H9 (cell line): ENCODE data around the gene MEF2C. TPM values are rescaled to one million over a fixed set of nuclear protein-coding genes. Genes with fewer than 3 reads are reported as not detected.

Experiments
- DNase-seq: peaks from one replicate; pipeline ENCODE4 v3.0.0-alpha.2; 2017
- H2AFZ ChIP-seq: one replicate; pipeline ENCODE4 v1.6.1; 2013; ENCODE audit warnings: mild to moderate bottlenecking, low read length, control low read depth, moderate library complexity
- H2AK5ac ChIP-seq: 2 replicates; pipeline ENCODE4 v1.6.1; 2013; ENCODE audit warnings: low read length, control low read depth, mixed read lengths; ENCODE audit not compliant: insufficient read length
- H2BK120ac ChIP-seq: one replicate; pipeline ENCODE4 v1.6.1; 2013; ENCODE audit warnings: low read depth, mild to moderate bottlenecking, low read length, control low read depth, inconsistent platforms; ENCODE audit not compliant: poor library complexity, severe bottlenecking
- H2BK12ac ChIP-seq: 2 replicates; pipeline ENCODE4 v1.6.1; 2013; ENCODE audit warnings: low read length, control low read depth, mixed read lengths, low read depth; ENCODE audit not compliant: insufficient read length
- H2BK15ac ChIP-seq: 2 replicates; pipeline ENCODE4 v1.6.1; 2013; ENCODE audit warnings: low read depth, low read length, control low read depth
- H2BK20ac ChIP-seq: one replicate; pipeline ENCODE4 v1.6.1; 2013; ENCODE audit warnings: low read depth, mild to moderate bottlenecking, low read length, control low read depth, inconsistent platforms; ENCODE audit not compliant: poor library complexity, severe bottlenecking
- H2BK5ac ChIP-seq: 2 replicates; pipeline ENCODE4 v1.6.1; 2013; ENCODE audit warnings: low read length, control low read depth, mixed read lengths; ENCODE audit not compliant: insufficient read length
- H3K14ac ChIP-seq: 2 replicates; pipeline ENCODE4 v1.6.1; 2013; ENCODE audit warnings: low read length, control low read depth; ENCODE audit not compliant: insufficient read depth
- H3K18ac ChIP-seq: 2 replicates; pipeline ENCODE4 v1.6.1; 2013; ENCODE audit warnings: low read depth, mild to moderate bottlenecking, mixed read lengths, low read length, control low read depth; ENCODE audit not compliant: insufficient read length
- H3K23ac ChIP-seq: 2 replicates; pipeline ENCODE4 v1.6.1; 2013; ENCODE audit warnings: low read length, control low read depth, mixed read lengths, low read depth; ENCODE audit not compliant: insufficient read length
- H3K23me2 ChIP-seq: 2 replicates; pipeline ENCODE4 v1.6.1; 2013; ENCODE audit warnings: low read depth, mild to moderate bottlenecking, mixed read lengths, low read length, control low read depth; ENCODE audit not compliant: insufficient read length, poor library complexity, severe bottlenecking
- H3K27ac ChIP-seq: 2 replicates; pipeline ENCODE4 v1.5.1; 2013; ENCODE audit warnings: low read length, control low read depth, mixed read lengths, low read depth; ENCODE audit not compliant: insufficient read length
- H3K27me3 ChIP-seq: 2 replicates; pipeline ENCODE4 v1.6.1; 2013; ENCODE audit warnings: low read length, control low read depth, inconsistent platforms; ENCODE audit not compliant: insufficient read depth
- H3K4ac ChIP-seq: 2 replicates; pipeline ENCODE4 v1.6.1; 2013; ENCODE audit warnings: low read depth, mild to moderate bottlenecking, control low read depth, inconsistent platforms, low read length, moderate library complexity
- H3K4me1 ChIP-seq: 2 replicates; pipeline ENCODE4 v1.6.1; 2013; ENCODE audit warnings: low read length, control low read depth, inconsistent platforms; ENCODE audit not compliant: insufficient read depth
- H3K4me2 ChIP-seq: 2 replicates; pipeline ENCODE4 v1.6.1; 2013; ENCODE audit warnings: low read length, control low read depth, mixed read lengths; ENCODE audit not compliant: insufficient read length, insufficient read depth
- H3K56ac ChIP-seq: 2 replicates; pipeline ENCODE4 v1.6.1; 2013; ENCODE audit warnings: low read depth, mild to moderate bottlenecking, mixed read lengths, low read length, control low read depth; ENCODE audit not compliant: insufficient read length
- H3K79me1 ChIP-seq: 2 replicates; pipeline ENCODE4 v1.6.1; 2013; ENCODE audit warnings: low read depth, mild to moderate bottlenecking, moderate library complexity, low read length, control low read depth, inconsistent platforms; ENCODE audit not compliant: insufficient read depth, poor library complexity, severe bottlenecking
- H3K79me2 ChIP-seq: 2 replicates; pipeline ENCODE4 v1.6.1; 2013; ENCODE audit warnings: low read length, control low read depth, inconsistent platforms; ENCODE audit not compliant: insufficient read depth
- H3K9ac ChIP-seq: 2 replicates; pipeline ENCODE4 v1.6.1; 2013; ENCODE audit warnings: low read length, control low read depth, mixed read lengths; ENCODE audit not compliant: insufficient read length; ENCODE audit errors: extremely low read depth
- H3K9me3 ChIP-seq: one replicate; pipeline ENCODE4 v1.6.1; 2013; ENCODE audit warnings: low read depth, low read length, inconsistent platforms; ENCODE audit not compliant: control insufficient read depth
- H3T11ph ChIP-seq: one replicate; pipeline ENCODE4 v1.6.1; 2013; ENCODE audit warnings: mild to moderate bottlenecking, low read length, control low read depth, inconsistent platforms
- H4K20me1 ChIP-seq: one replicate; pipeline ENCODE4 v1.6.1; 2013; ENCODE audit not compliant: control insufficient read depth, insufficient read length, insufficient read depth
- H4K5ac ChIP-seq: 2 replicates; pipeline ENCODE4 v1.6.1; 2013; ENCODE audit warnings: low read depth, mild to moderate bottlenecking, mixed read lengths, low read length, control low read depth; ENCODE audit not compliant: insufficient read length
- H4K8ac ChIP-seq: replicated peaks from 2 replicates; pipeline ENCODE4 v1.6.1; 2013; ENCODE audit warnings: low read length, control low read depth, mixed read lengths, low read depth; ENCODE audit not compliant: insufficient read length
- H4K91ac ChIP-seq: 2 replicates; pipeline ENCODE4 v1.6.1; 2013; ENCODE audit warnings: low read depth, mild to moderate bottlenecking, moderate library complexity, mixed read lengths, low read length, control low read depth; ENCODE audit not compliant: insufficient read length
- H3K27ac Mint-ChIP-seq, 3 experiments: 2 replicates in 2 of 3; 3 replicates in 1 of 3; pipeline ENCODE4 v1.8.0; 2020 to 2021; ENCODE audit warnings: mixed read lengths in 3 of 3, mild to moderate bottlenecking in 1 of 3, moderate library complexity in 1 of 3
- H3K27me3 Mint-ChIP-seq: 2 replicates; pipeline ENCODE4 v1.8.0; 2021; ENCODE audit warnings: low read depth, mild to moderate bottlenecking, moderate library complexity, mixed read lengths
- H3K36me3 Mint-ChIP-seq, 3 experiments: 2 replicates in 2 of 3; 3 replicates in 1 of 3; pipeline ENCODE4 v1.8.0; 2020 to 2021; ENCODE audit warnings: low read depth in 3 of 3, mixed read lengths in 3 of 3; ENCODE audit not compliant: insufficient read depth in 1 of 3
- H3K4me1 Mint-ChIP-seq, 2 experiments: 2 replicates each; pipeline ENCODE4 v1.8.0; 2020; ENCODE audit warnings: mixed read lengths in 2 of 2
- H3K4me3 Mint-ChIP-seq, 2 experiments: 2 replicates in 1 of 2; 3 replicates in 1 of 2; pipeline ENCODE4 v1.8.0; 2020 to 2021; ENCODE audit warnings: mild to moderate bottlenecking in 2 of 2, mixed read lengths in 2 of 2, moderate library complexity in 1 of 2
- H3K9me3 Mint-ChIP-seq, 2 experiments: 2 replicates in 1 of 2; 3 replicates in 1 of 2; pipeline ENCODE4 v1.8.0; 2020; ENCODE audit warnings: mild to moderate bottlenecking in 2 of 2, mixed read lengths in 2 of 2, moderate library complexity in 1 of 2
- CTCF ChIP-seq: fragments of 200-600 bp; sonication (generic); conservative IDR thresholded peaks from 3 replicates; pipeline ENCODE4 v1.8.0; 2021; ENCODE audit warnings: antibody characterized with exemption, mild to moderate bottlenecking
- WGBS: extraction: QIAGEN DNeasy Blood & Tissue Kit; methylation state at CpG from one replicate; pipeline ENCODE4 v1.1.7; 2013; ENCODE audit warnings: missing lambda C conversion rate, low lambda C conversion rate, mixed read lengths; ENCODE audit not compliant: insufficient read length; ENCODE audit errors: extremely low coverage; 5-methylcytosine and 5-hydroxymethylcytosine counted together
- total RNA-seq: library from RNA; stranded (reverse); gene quantifications from 2 replicates; pipeline ENCODE4 v1.2.1, GENCODE V29; 2021

Gene MEF2C
- total RNA-seq, 1 experiment from 2014 or later = 0.11 TPM

GRCh38 chr5:88813805-88814575 lies 69.0 kb downstream of the MEF2C start:
- no peak overlapping the region for H3K9ac ChIP-seq
- no peak overlapping the region for H2BK15ac ChIP-seq
- H2AFZ ChIP-seq = peak overlapping the region; percentile 33

More at GRCh38 chr5:88813805-88814575, 69.0 kb downstream of the MEF2C start:
- H2BK12ac ChIP-seq = no peak overlapping the region
- no peak overlapping the region for H3T11ph ChIP-seq
- no peaks in the 10 kb centered on the region for H3K9me3 Mint-ChIP-seq
- DNase-seq = no peak
- no peak overlapping the region for H4K8ac ChIP-seq
- H3K4me3 Mint-ChIP-seq = no peak overlapping the region
- WGBS = no CpG with 5 or more reads among the region's 17 CpGs
- no peak overlapping the region for H2AK5ac ChIP-seq
- H3K27me3 ChIP-seq = no peaks in the 10 kb centered on the region
- H3K23me2 ChIP-seq = no peaks in the 10 kb centered on the region
- H3K4me1 ChIP-seq = no peaks in the 10 kb centered on the region; the same call in 1 of the 2 replicates
- H4K20me1 ChIP-seq = no peaks in the 10 kb centered on the region
- no peak for TF ChIP-seq CTCF
- H2BK120ac ChIP-seq = no peak overlapping the region
- H3K27me3 Mint-ChIP-seq = no peaks in the 10 kb centered on the region
- no peak overlapping the region for H3K4me2 ChIP-seq
- no peak overlapping the region for H4K5ac ChIP-seq
- no peaks in the 10 kb centered on the region for H3K79me1 ChIP-seq
- no peak overlapping the region for H3K27ac ChIP-seq
- H2BK20ac ChIP-seq = no peak overlapping the region
- H3K23ac ChIP-seq = no peak overlapping the region
- H3K79me2 ChIP-seq = no peaks in the 10 kb centered on the region
- no peak overlapping the region for H3K4ac ChIP-seq
- no peaks in the 10 kb centered on the region for H3K9me3 ChIP-seq
- no peak overlapping the region for H2BK5ac ChIP-seq
- H3K36me3 Mint-ChIP-seq = no peaks in the 10 kb centered on the region
- H3K4me1 Mint-ChIP-seq = peaks cover 20 to 23% of the 10 kb centered on the region in 2 experiments
- H3K18ac ChIP-seq = no peak overlapping the region
- H3K14ac ChIP-seq = no peak overlapping the region
- no peak overlapping the region for H3K56ac ChIP-seq
- H3K27ac Mint-ChIP-seq = peak overlapping the region in 1 of 3 experiments; percentile 69; a peak in 1 of 7 replicates
- no peak overlapping the region for H4K91ac ChIP-seq
